ENCODE data around the gene FCHSD2. TPM values are rescaled to one million over a fixed set of nuclear protein-coding genes. Genes with fewer than 3 reads are reported as not detected.

FCHSD2 gene
- total RNA-seq, 4 donors from 2014 or later = 17.0 to 40.0 (median 27.0) TPM

- Histone ChIP-seq H3K4me1 (peaks cover 0 to 12% (median 0%) of the 10 kb centered on the region in 3 donors), H3K4me3 (no peak overlapping the region), H3K9me3 (peaks cover 0 to 26% (median 0%) of the 10 kb centered on the region in 3 donors), H3K27me3 (no peaks in the 10 kb centered on the region), H3K27ac (no peak overlapping the region), H3K36me3 (peaks cover 0 to 17% of the 10 kb centered on the region in 2 donors)
- WGBS, 2 donors (ENCODE audit: low coverage in 1 of 2) = 56 to 67% methylated on average over 1 of the region's 1 CpG
- ATAC-seq = no peak
- TF ChIP-seq EP300 (IDR thresholded peaks at IDR 0.05) (no peak), CTCF (IDR thresholded peaks at IDR 0.05) (no peak), POLR2AphosphoS5 (IDR thresholded peaks at IDR 0.05) (no peak), POLR2A (IDR thresholded peaks at IDR 0.05) (no peak)
Observed at GRCh38 chr11:73013021-73013420, 129.1 kb downstream of the FCHSD2 start.

DNA sequence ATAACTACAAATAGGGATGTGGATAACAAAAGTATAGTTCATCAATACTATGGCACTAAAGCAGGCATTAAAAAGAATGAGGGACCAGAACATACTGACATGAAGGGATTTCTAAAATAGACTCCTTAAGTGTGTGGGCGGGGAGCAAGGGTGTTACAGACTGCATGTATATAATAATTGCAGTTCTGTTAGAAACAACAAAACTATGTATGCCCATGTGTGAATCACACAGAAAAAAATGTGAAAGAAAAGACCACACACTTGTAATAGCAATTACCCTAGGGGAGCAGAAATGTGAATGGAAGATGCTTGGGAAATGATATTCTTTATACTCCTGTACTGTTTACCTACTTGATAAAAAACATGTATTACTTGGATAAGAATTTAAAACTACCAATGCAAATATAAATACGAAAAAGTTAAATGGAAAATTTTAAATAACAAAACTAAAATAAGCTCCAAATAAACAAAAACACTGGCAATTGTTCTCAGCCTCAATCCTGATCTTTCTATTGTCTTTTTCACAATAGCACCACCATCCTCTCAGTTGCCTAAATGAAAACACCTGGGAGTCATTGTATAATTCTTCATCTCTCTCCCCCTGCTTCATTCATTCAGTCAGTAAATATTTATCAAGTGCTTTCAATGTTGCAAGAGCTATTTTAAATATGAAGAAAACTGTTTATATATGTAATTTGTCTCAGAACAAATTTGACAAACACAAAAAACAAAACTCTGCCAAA lies 129.8 kb downstream of the FCHSD2 start:
- H3K36me3 ChIP-seq = peaks cover 0 to 18% of the 10 kb centered on the region in 2 donors
- no peaks in the 10 kb centered on the region for H3K27me3 ChIP-seq
- WGBS, 2 donors (ENCODE audit: low coverage in 1 of 2) = 77 to 81% methylated on average over 2 of the region's 2 CpGs
- no peak for TF ChIP-seq POLR2A (IDR thresholded peaks at IDR 0.05)
- no peak for TF ChIP-seq CTCF (IDR thresholded peaks at IDR 0.05)
- no peak for TF ChIP-seq EP300 (IDR thresholded peaks at IDR 0.05)
- TF ChIP-seq POLR2AphosphoS5 (IDR thresholded peaks at IDR 0.05) = no peak
- no peak for ATAC-seq
- no peak overlapping the region for H3K27ac ChIP-seq
- H3K9me3 ChIP-seq = peaks cover 0 to 26% (median 0%) of the 10 kb centered on the region in 3 donors
- H3K4me3 ChIP-seq = no peak overlapping the region
- H3K4me1 ChIP-seq = peaks cover 0 to 12% (median 0%) of the 10 kb centered on the region in 3 donors

GRCh38 chr11:73011126-73011817 lies 130.8 kb downstream of the FCHSD2 start:
- Histone ChIP-seq H3K36me3 (peaks cover 0 to 18% of the 10 kb centered on the region in 2 donors), H3K27ac (no peak overlapping the region), H3K9me3 (peaks cover 0 to 26% (median 0%) of the 10 kb centered on the region in 3 donors), H3K27me3 (no peaks in the 10 kb centered on the region), H3K4me3 (no peak overlapping the region), H3K4me1 (peaks cover 0 to 12% (median 0%) of the 10 kb centered on the region in 3 donors)
- 100% methylated on average over 1 to 2 of the region's 2 CpGs for WGBS, 2 donors (ENCODE audit: low coverage in 1 of 2)
- no peak for ATAC-seq
- TF ChIP-seq POLR2AphosphoS5 (IDR thresholded peaks at IDR 0.05) = no peak
- no peak for TF ChIP-seq EP300 (IDR thresholded peaks at IDR 0.05)
- no peak for TF ChIP-seq CTCF (IDR thresholded peaks at IDR 0.05)
- TF ChIP-seq POLR2A (IDR thresholded peaks at IDR 0.05) = no peak

- H3K4me1 ChIP-seq = peaks cover 0 to 12% (median 0%) of the 10 kb centered on the region in 3 donors
- no peak overlapping the region for H3K4me3 ChIP-seq
- no peak overlapping the region for H3K27ac ChIP-seq
- H3K9me3 ChIP-seq = peaks cover 0 to 26% (median 0%) of the 10 kb centered on the region in 3 donors
- no peak for ATAC-seq
- no peak for TF ChIP-seq POLR2AphosphoS5 (IDR thresholded peaks at IDR 0.05)
- no peak for TF ChIP-seq CTCF (IDR thresholded peaks at IDR 0.05)
- no peak for TF ChIP-seq POLR2A (IDR thresholded peaks at IDR 0.05)
- no peak for TF ChIP-seq EP300 (IDR thresholded peaks at IDR 0.05)
- peaks cover 0 to 18% of the 10 kb centered on the region in 2 donors for H3K36me3 ChIP-seq
- H3K27me3 ChIP-seq = no peaks in the 10 kb centered on the region
Observed at GRCh38 chr11:73009972-73010371, 132.1 kb downstream of the FCHSD2 start.

Measured in gastroesophageal sphincter (tissue), 4 donors.